ENCODE data around the gene LRRTM4. TPM values are rescaled to one million over a fixed set of nuclear protein-coding genes. Genes with fewer than 3 reads are reported as not detected.

The LRRTM4 gene
- total and polyA plus RNA-seq, 2 donors (not counting 1 experiment from before 2014, with no cell fraction given) = 0.05 TPM; not detected in 1

DNA sequence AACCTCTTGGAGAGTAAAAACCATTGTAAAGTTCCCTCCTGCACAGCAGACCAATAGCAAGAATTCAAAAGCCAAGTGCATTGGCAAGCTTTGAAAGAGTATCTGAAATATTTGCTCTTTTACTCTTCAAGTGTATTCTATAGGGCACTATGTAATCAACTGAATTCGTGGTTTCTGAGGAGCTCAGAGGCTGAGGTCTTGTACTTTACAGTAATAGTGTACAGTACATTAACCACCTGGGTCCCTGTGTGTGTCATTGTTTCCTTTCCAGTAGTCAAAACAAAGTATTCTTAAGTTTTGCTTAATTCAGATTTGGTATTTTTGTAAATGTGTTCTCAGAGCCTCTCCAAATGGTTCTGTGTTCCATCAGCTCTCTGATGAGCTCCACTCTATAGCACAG is 769.7 kb downstream of the LRRTM4 start:
- no peak overlapping the region for H2AFZ ChIP-seq (ENCODE audit: low read length)
- H3K4me1 ChIP-seq (ENCODE audit: control insufficient read depth, extremely low read depth, insufficient read depth, low read length) = no peaks in the 10 kb centered on the region
- no peaks in the 10 kb centered on the region for H3K79me2 ChIP-seq (ENCODE audit: control insufficient read depth, insufficient read depth, low read length)
- no peak overlapping the region for H3K9ac ChIP-seq (ENCODE audit: insufficient read depth, low read length)
- no peaks in the 10 kb centered on the region for H3K27me3 ChIP-seq (ENCODE audit: control insufficient read depth, insufficient read depth, low read length)
- H3K9me3 ChIP-seq (ENCODE audit: control insufficient read depth, insufficient read depth, low read depth, low read length) = no peaks in the 10 kb centered on the region
- no peak for DNase-seq (ENCODE audit: low read depth in 2 of 2)
- H3K4me2 ChIP-seq (ENCODE audit: extremely low read depth, insufficient read depth, low read length) = no peak overlapping the region
- no peaks in the 10 kb centered on the region for H3K36me3 ChIP-seq (ENCODE audit: control insufficient read depth, insufficient read depth, low read length)
- TF ChIP-seq, protein P1, sequence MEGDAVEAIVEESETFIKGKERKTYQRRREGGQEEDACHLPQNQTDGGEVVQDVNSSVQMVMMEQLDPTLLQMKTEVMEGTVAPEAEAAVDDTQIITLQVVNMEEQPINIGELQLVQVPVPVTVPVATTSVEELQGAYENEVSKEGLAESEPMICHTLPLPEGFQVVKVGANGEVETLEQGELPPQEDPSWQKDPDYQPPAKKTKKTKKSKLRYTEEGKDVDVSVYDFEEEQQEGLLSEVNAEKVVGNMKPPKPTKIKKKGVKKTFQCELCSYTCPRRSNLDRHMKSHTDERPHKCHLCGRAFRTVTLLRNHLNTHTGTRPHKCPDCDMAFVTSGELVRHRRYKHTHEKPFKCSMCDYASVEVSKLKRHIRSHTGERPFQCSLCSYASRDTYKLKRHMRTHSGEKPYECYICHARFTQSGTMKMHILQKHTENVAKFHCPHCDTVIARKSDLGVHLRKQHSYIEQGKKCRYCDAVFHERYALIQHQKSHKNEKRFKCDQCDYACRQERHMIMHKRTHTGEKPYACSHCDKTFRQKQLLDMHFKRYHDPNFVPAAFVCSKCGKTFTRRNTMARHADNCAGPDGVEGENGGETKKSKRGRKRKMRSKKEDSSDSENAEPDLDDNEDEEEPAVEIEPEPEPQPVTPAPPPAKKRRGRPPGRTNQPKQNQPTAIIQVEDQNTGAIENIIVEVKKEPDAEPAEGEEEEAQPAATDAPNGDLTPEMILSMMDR (conservative IDR thresholded peaks at IDR 0.05 in 1 of 2, IDR thresholded peaks at IDR 0.05 in 1 of 2; ENCODE audit: low read depth in 1 of 2, low read length in 2 of 2) = no peak
- no peak for TF ChIP-seq EZH2 (IDR thresholded peaks at IDR 0.05; ENCODE audit: low read length, missing control alignments)
- no peaks in the 10 kb centered on the region for H4K20me1 ChIP-seq (ENCODE audit: control insufficient read depth, extremely low read depth, insufficient read depth, low read length)
- no peak overlapping the region for H3K27ac ChIP-seq (ENCODE audit: insufficient read depth, low read length)
- no peak overlapping the region for H3K4me3 ChIP-seq (replicated peaks in 1 of 4; ENCODE audit: control extremely low read depth in 1 of 4, insufficient read depth in 1 of 4, low read depth in 3 of 4, low read length in 4 of 4)

DNA sequence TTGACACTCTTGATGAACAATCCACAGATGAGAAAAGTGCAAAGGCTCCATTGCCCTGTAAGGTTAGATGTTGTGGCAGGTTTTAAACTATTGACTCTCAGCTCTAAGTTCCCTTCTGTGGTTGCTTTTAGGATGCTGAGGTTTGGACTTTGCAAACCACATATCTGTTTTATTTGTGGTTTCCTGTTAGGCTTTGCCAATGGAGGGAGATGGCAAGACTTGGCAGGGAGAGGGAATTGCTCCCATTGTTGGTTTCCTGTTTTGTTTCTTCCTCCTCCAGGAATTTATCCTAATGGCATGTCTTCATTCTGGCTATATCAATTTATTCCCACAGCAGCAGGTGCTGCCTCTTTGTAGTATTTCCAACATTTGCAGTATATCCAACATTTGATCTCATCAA is 772.3 kb downstream of the LRRTM4 start:
- no peaks in the 10 kb centered on the region for H3K36me3 ChIP-seq (ENCODE audit: control insufficient read depth, insufficient read depth, low read length)
- H3K9me3 ChIP-seq (ENCODE audit: control insufficient read depth, insufficient read depth, low read depth, low read length) = no peaks in the 10 kb centered on the region
- no peaks in the 10 kb centered on the region for H4K20me1 ChIP-seq (ENCODE audit: control insufficient read depth, extremely low read depth, insufficient read depth, low read length)
- H2AFZ ChIP-seq (ENCODE audit: low read length) = no peak overlapping the region
- H3K4me1 ChIP-seq (ENCODE audit: control insufficient read depth, extremely low read depth, insufficient read depth, low read length) = no peaks in the 10 kb centered on the region
- DNase-seq (ENCODE audit: low read depth in 2 of 2) = no peak
- H3K4me3 ChIP-seq (replicated peaks in 1 of 4; ENCODE audit: control extremely low read depth in 1 of 4, insufficient read depth in 1 of 4, low read depth in 3 of 4, low read length in 4 of 4) = no peak overlapping the region
- H3K27me3 ChIP-seq (ENCODE audit: control insufficient read depth, insufficient read depth, low read length) = no peaks in the 10 kb centered on the region
- no peak overlapping the region for H3K9ac ChIP-seq (ENCODE audit: insufficient read depth, low read length)
- H3K4me2 ChIP-seq (ENCODE audit: extremely low read depth, insufficient read depth, low read length) = no peak overlapping the region
- no peak overlapping the region for H3K27ac ChIP-seq (ENCODE audit: insufficient read depth, low read length)
- no peak for TF ChIP-seq EZH2 (IDR thresholded peaks at IDR 0.05; ENCODE audit: low read length, missing control alignments)
- TF ChIP-seq, protein P1 (conservative IDR thresholded peaks at IDR 0.05 in 1 of 2, IDR thresholded peaks at IDR 0.05 in 1 of 2; ENCODE audit: low read depth in 1 of 2, low read length in 2 of 2) = no peak
- no peaks in the 10 kb centered on the region for H3K79me2 ChIP-seq (ENCODE audit: control insufficient read depth, insufficient read depth, low read length)

DNA sequence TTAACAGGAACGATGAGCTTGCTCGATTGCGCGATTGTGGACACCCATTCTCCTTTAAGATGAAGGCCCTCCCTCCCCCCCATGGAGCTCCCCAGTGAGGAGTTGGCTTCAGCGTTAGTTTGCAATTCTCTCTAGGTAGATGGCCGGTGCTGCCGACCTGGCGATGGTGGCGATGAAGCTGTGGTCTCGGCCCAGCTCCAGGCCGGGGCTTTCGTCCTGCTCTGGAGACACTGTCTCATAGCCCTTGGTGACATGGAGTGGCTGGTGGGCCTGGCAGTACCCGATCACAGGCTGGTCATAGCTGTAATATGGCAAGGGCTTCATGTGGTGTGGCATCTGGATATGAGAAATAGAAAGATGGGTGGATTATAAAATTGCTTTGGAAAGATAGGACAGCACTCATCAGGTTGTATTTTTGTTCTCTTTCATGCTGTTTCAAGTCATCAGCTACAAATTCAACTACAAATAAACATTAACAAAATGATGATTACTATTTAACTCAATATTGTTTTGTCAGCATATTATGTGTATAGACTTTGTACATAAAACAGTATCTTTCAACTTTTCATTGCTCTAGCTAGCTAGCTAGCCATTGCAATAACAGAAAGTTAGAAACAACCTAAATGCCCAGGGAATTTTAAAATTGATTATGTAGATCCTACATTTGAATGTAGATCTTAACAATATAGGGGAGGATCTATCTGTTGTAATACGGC is 773.4 kb downstream of the LRRTM4 start:
- H3K27me3 ChIP-seq (ENCODE audit: control insufficient read depth, insufficient read depth, low read length) = no peaks in the 10 kb centered on the region
- H3K4me2 ChIP-seq (ENCODE audit: extremely low read depth, insufficient read depth, low read length) = no peak overlapping the region
- H3K36me3 ChIP-seq (ENCODE audit: control insufficient read depth, insufficient read depth, low read length) = no peaks in the 10 kb centered on the region
- H3K4me1 ChIP-seq (ENCODE audit: control insufficient read depth, extremely low read depth, insufficient read depth, low read length) = no peaks in the 10 kb centered on the region
- H3K9me3 ChIP-seq (ENCODE audit: control insufficient read depth, insufficient read depth, low read depth, low read length) = no peaks in the 10 kb centered on the region
- H4K20me1 ChIP-seq (ENCODE audit: control insufficient read depth, extremely low read depth, insufficient read depth, low read length) = no peaks in the 10 kb centered on the region
- DNase-seq (ENCODE audit: low read depth in 2 of 2) = no peak
- no peak overlapping the region for H2AFZ ChIP-seq (ENCODE audit: low read length)
- no peaks in the 10 kb centered on the region for H3K79me2 ChIP-seq (ENCODE audit: control insufficient read depth, insufficient read depth, low read length)
- no peak for TF ChIP-seq EZH2 (IDR thresholded peaks at IDR 0.05; ENCODE audit: low read length, missing control alignments)
- TF ChIP-seq, protein P1 (conservative IDR thresholded peaks at IDR 0.05 in 1 of 2, IDR thresholded peaks at IDR 0.05 in 1 of 2; ENCODE audit: low read depth in 1 of 2, low read length in 2 of 2) = no peak
- no peak overlapping the region for H3K4me3 ChIP-seq (replicated peaks in 1 of 4; ENCODE audit: control extremely low read depth in 1 of 4, insufficient read depth in 1 of 4, low read depth in 3 of 4, low read length in 4 of 4)
- H3K9ac ChIP-seq (ENCODE audit: insufficient read depth, low read length) = no peak overlapping the region
- H3K27ac ChIP-seq (ENCODE audit: insufficient read depth, low read length) = no peak overlapping the region
